ENCODE results near the gene TMCO2. TPM values are rescaled to one million over a fixed set of nuclear protein-coding genes. Genes with fewer than 3 reads are reported as not detected.

Gene TMCO2
- total RNA-seq, 2 donors from 2014 or later = 5.5 TPM; not detected in 1

DNA sequence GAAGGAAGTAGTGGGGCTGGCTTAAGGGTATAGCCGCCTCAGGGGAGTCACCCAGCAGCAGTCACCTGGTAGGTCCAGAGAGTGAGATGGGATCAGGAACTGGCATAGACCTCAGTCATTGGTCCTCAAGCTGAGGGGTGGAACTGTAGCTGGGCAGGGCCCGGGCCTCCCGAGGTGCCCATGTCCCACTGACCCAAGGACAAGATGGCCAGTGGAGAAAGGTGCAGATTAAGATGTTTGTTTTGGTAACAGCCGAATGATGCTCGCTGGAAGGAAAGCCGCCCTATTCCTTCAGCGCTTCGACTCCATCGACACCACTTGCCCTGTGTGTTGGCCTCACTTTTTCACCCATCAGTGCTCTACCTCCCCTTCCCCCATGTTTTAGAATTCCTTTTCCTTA is 52.9 kb downstream of the TMCO2 start:
- intact Hi-C loops (cut with DNase I) = no loop called here
- DNase-seq (ENCODE audit: low spot score) = no peak
- Histone ChIP-seq H3K9me3 (no peaks in the 10 kb centered on the region), H3K4me3 (no peak overlapping the region), H3K27ac (no peak overlapping the region), H3K36me3 (no peaks in the 10 kb centered on the region), H3K27me3 (replicated peaks; ENCODE audit: insufficient read depth) (no peaks in the 10 kb centered on the region), H3K4me1 (replicated peaks) (peaks cover under 1% of the 10 kb centered on the region)
- 94% methylated on average over 9 of the region's 9 CpGs for WGBS
- no peak for TF ChIP-seq POLR2AphosphoS5 (IDR thresholded peaks at IDR 0.05)

DNA sequence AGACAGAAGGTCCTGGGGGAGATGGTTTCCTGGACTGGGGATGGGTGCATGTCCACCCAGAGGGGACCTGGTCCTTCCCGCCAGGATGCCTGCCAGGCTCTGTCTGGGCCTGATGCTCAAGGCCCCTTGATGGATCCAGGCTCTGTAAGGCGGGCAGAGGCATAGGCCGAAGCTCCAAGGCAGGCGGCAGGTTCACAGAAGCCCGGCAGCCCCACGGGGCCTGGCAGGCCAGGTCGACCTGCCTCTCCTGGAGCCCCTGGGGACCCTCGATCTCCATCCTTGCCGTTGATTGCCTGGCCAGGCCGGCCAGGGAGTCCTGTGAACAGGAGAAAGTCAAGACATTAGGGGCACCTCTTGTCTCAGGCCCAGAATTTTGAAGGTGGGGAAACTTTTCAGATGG is 53.3 kb downstream of the TMCO2 start:
- intact Hi-C loops (cut with DNase I) = no loop called here

More for the DNA sequence above, 53.3 kb downstream of the TMCO2 start:
- no peaks in the 10 kb centered on the region for H3K9me3 ChIP-seq
- no peaks in the 10 kb centered on the region for H3K36me3 ChIP-seq
- no peak for DNase-seq (ENCODE audit: low spot score)
- WGBS = 92% methylated on average over 10 of the region's 10 CpGs
- no peak overlapping the region for H3K4me3 ChIP-seq
- H3K27ac ChIP-seq = no peak overlapping the region
- TF ChIP-seq, protein P1, sequence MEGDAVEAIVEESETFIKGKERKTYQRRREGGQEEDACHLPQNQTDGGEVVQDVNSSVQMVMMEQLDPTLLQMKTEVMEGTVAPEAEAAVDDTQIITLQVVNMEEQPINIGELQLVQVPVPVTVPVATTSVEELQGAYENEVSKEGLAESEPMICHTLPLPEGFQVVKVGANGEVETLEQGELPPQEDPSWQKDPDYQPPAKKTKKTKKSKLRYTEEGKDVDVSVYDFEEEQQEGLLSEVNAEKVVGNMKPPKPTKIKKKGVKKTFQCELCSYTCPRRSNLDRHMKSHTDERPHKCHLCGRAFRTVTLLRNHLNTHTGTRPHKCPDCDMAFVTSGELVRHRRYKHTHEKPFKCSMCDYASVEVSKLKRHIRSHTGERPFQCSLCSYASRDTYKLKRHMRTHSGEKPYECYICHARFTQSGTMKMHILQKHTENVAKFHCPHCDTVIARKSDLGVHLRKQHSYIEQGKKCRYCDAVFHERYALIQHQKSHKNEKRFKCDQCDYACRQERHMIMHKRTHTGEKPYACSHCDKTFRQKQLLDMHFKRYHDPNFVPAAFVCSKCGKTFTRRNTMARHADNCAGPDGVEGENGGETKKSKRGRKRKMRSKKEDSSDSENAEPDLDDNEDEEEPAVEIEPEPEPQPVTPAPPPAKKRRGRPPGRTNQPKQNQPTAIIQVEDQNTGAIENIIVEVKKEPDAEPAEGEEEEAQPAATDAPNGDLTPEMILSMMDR (IDR thresholded peaks at IDR 0.05) = no peak
- no peak for TF ChIP-seq POLR2AphosphoS5 (IDR thresholded peaks at IDR 0.05)
- TF ChIP-seq POLR2A (IDR thresholded peaks at IDR 0.05) = no peak
- H3K27me3 ChIP-seq (replicated peaks; ENCODE audit: insufficient read depth) = no peaks in the 10 kb centered on the region
- H3K4me1 ChIP-seq (replicated peaks) = peaks cover 5% of the 10 kb centered on the region

Other genes with a start within 250 kb of the TMCO2 start
- 100 to 1,000 TPM; 128 to 187 TPM for gene CAP1, start 207.2 kb upstream of the TMCO2 start, total RNA-seq
- gene PPT1, start 150.7 kb upstream of the TMCO2 start, total RNA-seq = 100 to 1,000 TPM in 1 of 2 donors, 10 to 100 TPM in 1; 86.2 to 126 TPM
- 10 to 100 TPM; 12.4 to 19.8 TPM for gene RLF, start 86.5 kb upstream of the TMCO2 start, total RNA-seq
- 10 to 100 TPM; 32.8 to 57.7 TPM for gene ZMPSTE24, start 10.3 kb downstream of the TMCO2 start, total RNA-seq
- 10 to 100 TPM; 16.1 to 27.6 TPM for gene COL9A2, start 69.3 kb downstream of the TMCO2 start, total RNA-seq
- gene SMAP2, start 125.8 kb downstream of the TMCO2 start, total RNA-seq = 10 to 100 TPM; 22.0 to 39.6 TPM
- gene ZFP69B, start 202.5 kb downstream of the TMCO2 start, total RNA-seq = 1 to 10 TPM in 1 of 2 donors, under 1 TPM in 1; 0.46 to 2.9 TPM
- 1 to 10 TPM; 3.1 to 3.2 TPM for gene ZFP69, start 229.4 kb downstream of the TMCO2 start, total RNA-seq